Measurements from ENCODE around the gene DDX42. TPM values are rescaled to one million over a fixed set of nuclear protein-coding genes. Genes with fewer than 3 reads are reported as not detected.

DDX42 gene
- 87.4 and 104 TPM in 2 replicates for total RNA-seq (ENCODE audit: low replicate concordance)

- DNase-seq (ENCODE audit: low spot score): peak; percentile 95
- Histone ChIP-seq H3K36me3 (peaks cover 5% of the 10 kb centered on the region), H3K27ac (peak within 1 kb of the TSS; percentile 99), H3K79me2 (ENCODE audit: low read depth) (peaks cover 93% of the 10 kb centered on the region), H3K9me3 (ENCODE audit: low read depth) (no peaks in the 10 kb centered on the region), H3F3A (ENCODE audit: low read depth) (peaks cover 23% of the 10 kb centered on the region), H2AFZ (replicated peaks) (peak within 1 kb of the TSS; percentile 66), H4K20me1 (ENCODE audit: low read depth) (peaks cover 62% of the 10 kb centered on the region), H3K27me3 (no peaks in the 10 kb centered on the region), H3K9ac (peak within 1 kb of the TSS; percentile 97), H3K4me2 (peak within 1 kb of the TSS; percentile 84), H3K4me1 (peaks cover 8% of the 10 kb centered on the region), H3K4me3 (peak within 1 kb of the TSS; percentile 73)
- Mint-ChIP-seq H3K9me3 (no peaks in the 10 kb centered on the region), H3K4me1 (peaks cover 22% of the 10 kb centered on the region), H3K36me3 (peaks cover 5% of the 10 kb centered on the region), H3K4me3 (peak within 1 kb of the TSS; percentile 99), H3K27ac (peak within 1 kb of the TSS; percentile 99), H3K27me3 (ENCODE audit: insufficient read depth, low read depth) (no peaks in the 10 kb centered on the region)
- TF ChIP-seq EZH2phosphoT487 (IDR thresholded peaks at IDR 0.05): no peak
- peak; percentile 42 for TF ChIP-seq CTCF (IDR thresholded peaks at IDR 0.05)
Measured at GRCh38 chr17:63774141-63774968, at the start of gene DDX42. Gene DDX42 (plus strand): TSS chr17:63774170. CDS start chr17:63787050, 12,880 bp downstream.

- no peak overlapping the region for H3K9ac ChIP-seq
- no peaks in the 10 kb centered on the region for H3K36me3 ChIP-seq
- H2AFZ ChIP-seq (replicated peaks): no peak overlapping the region
- no peaks in the 10 kb centered on the region for H3K9me3 Mint-ChIP-seq
- peaks cover 12% of the 10 kb centered on the region for H4K20me1 ChIP-seq (ENCODE audit: low read depth)
- H3K27ac Mint-ChIP-seq: no peak overlapping the region
- DNase-seq (ENCODE audit: low spot score): no peak
- H3K4me3 Mint-ChIP-seq: no peak overlapping the region
- H3K27ac ChIP-seq: no peak overlapping the region
- H3K36me3 Mint-ChIP-seq: peaks cover 2% of the 10 kb centered on the region
- H3K27me3 Mint-ChIP-seq (ENCODE audit: insufficient read depth, low read depth): no peaks in the 10 kb centered on the region
- no peaks in the 10 kb centered on the region for H3K9me3 ChIP-seq (ENCODE audit: low read depth)
- TF ChIP-seq CTCF (IDR thresholded peaks at IDR 0.05): no peak
- TF ChIP-seq EZH2 (IDR thresholded peaks at IDR 0.05): no peak
- TF ChIP-seq EZH2phosphoT487 (IDR thresholded peaks at IDR 0.05): no peak
- no peaks in the 10 kb centered on the region for H3K27me3 ChIP-seq
- H3K4me1 ChIP-seq: peaks cover 6% of the 10 kb centered on the region
- H3K4me3 ChIP-seq: no peak overlapping the region
- H3K4me2 ChIP-seq: no peak overlapping the region
- peaks cover 3% of the 10 kb centered on the region for H3K4me1 Mint-ChIP-seq
- peaks cover 34% of the 10 kb centered on the region for H3K79me2 ChIP-seq (ENCODE audit: low read depth)
- H3F3A ChIP-seq (ENCODE audit: low read depth): peaks cover 2% of the 10 kb centered on the region
Measured at GRCh38 chr17:63735691-63736090, 38.3 kb upstream of the DDX42 start.

- peak overlapping the region; percentile 82 for H3K27ac Mint-ChIP-seq
- H3K27me3 Mint-ChIP-seq (ENCODE audit: insufficient read depth, low read depth): peaks cover 3% of the 10 kb centered on the region
- Histone ChIP-seq H3K4me3 (peak overlapping the region; percentile 85), H3K27ac (no peak overlapping the region), H3K79me2 (ENCODE audit: low read depth) (peaks cover 40% of the 10 kb centered on the region), H3K36me3 (no peaks in the 10 kb centered on the region), H3K4me2 (peak overlapping the region; percentile 89), H3K9me3 (ENCODE audit: low read depth) (no peaks in the 10 kb centered on the region), H3K9ac (peak overlapping the region; percentile 71), H3K4me1 (peaks cover 6% of the 10 kb centered on the region), H2AFZ (replicated peaks) (peak overlapping the region; percentile 78), H3K27me3 (no peaks in the 10 kb centered on the region), H4K20me1 (ENCODE audit: low read depth) (peaks cover 9% of the 10 kb centered on the region), H3F3A (ENCODE audit: low read depth) (peaks cover 44% of the 10 kb centered on the region)
- H3K4me1 Mint-ChIP-seq: peaks cover 14% of the 10 kb centered on the region
- DNase-seq (ENCODE audit: low spot score): no peak
- no peaks in the 10 kb centered on the region for H3K9me3 Mint-ChIP-seq
- H3K4me3 Mint-ChIP-seq: peak overlapping the region; percentile 99
- H3K36me3 Mint-ChIP-seq: peaks cover 3% of the 10 kb centered on the region
- TF ChIP-seq EZH2 (IDR thresholded peaks at IDR 0.05) (no peak), CTCF (IDR thresholded peaks at IDR 0.05) (no peak)
Measured at GRCh38 chr17:63740464-63741142, 33.4 kb upstream of the DDX42 start.
